BJ (cell line): ENCODE results near the gene MYO15A. TPM values are rescaled to one million over a fixed set of nuclear protein-coding genes. Genes with fewer than 3 reads are reported as not detected.

Experiments used
- CTCF ChIA-PET: fragments of 350-600 bp; formaldehyde crosslinking; extraction: SDS; loops from one replicate; lab custom pipeline; 2021; ENCODE audit warnings: antibody characterized with exemption, inconsistent platforms; lab: Yijun Ruan, JAX
- POLR2A ChIA-PET: fragments of 300-600 bp; sonication (Branson Sonifier 250); formaldehyde crosslinking; extraction: SDS; loops from one replicate; lab custom pipeline; 2021; ENCODE audit warnings: antibody characterized with exemption; lab: Charles Lee
- DNase-seq: peaks from one replicate; pipeline ENCODE4 v3.0.0-alpha.2; 2011; ENCODE audit warnings: low read depth
- H3K27me3 ChIP-seq: 2 replicates; pipeline ENCODE4 v1.6.0; 2011; ENCODE audit warnings: low read length; ENCODE audit not compliant: control insufficient read depth, insufficient read depth
- H3K36me3 ChIP-seq: 2 replicates; pipeline ENCODE4 v1.5.1; 2011; ENCODE audit warnings: low read length; ENCODE audit not compliant: control insufficient read depth, insufficient read depth
- H3K4me3 ChIP-seq: 2 replicates; pipeline ENCODE4 v1.5.1; 2011; ENCODE audit warnings: low read depth, mild to moderate bottlenecking, control low read depth, low read length
- CTCF ChIP-seq: IDR thresholded peaks from 2 replicates; pipeline ENCODE4 v1.5.1; 2011; ENCODE audit warnings: low read depth, mild to moderate bottlenecking, control low read depth, inconsistent platforms, low read length, moderate library complexity; ENCODE audit not compliant: insufficient read depth
- polyA plus RNA-seq: library from polyadenylated mRNA; depleted of rRNA; stranded (reverse); fragments of >200 nt; gene quantifications from 2 replicates; pipeline ENCODE4 v1.2.3, GENCODE V29; 2011

Gene MYO15A
- polyA plus RNA-seq, 1 experiment: 1.0 TPM

GRCh38 chr17:18120461-18121017 is 12.0 kb downstream of the MYO15A start:
- ChIA-PET POLR2A (no interaction called here), CTCF (interaction anchor here (1.1 kb wide), 1 partner anchor 21 kb away, joined by 3 read pairs; no protein-coding TSS in a partner anchor)
- no peak for TF ChIP-seq CTCF
- H3K36me3 ChIP-seq: no peaks in the 10 kb centered on the region
- no peaks in the 10 kb centered on the region for H3K27me3 ChIP-seq
- no peak overlapping the region for H3K4me3 ChIP-seq
- no peak for DNase-seq

GRCh38 chr17:18121144-18121910 is 12.8 kb downstream of the MYO15A start:
- ChIA-PET CTCF (interaction anchor here (1.1 kb wide), 1 partner anchor 21 kb away, joined by 3 read pairs; no protein-coding TSS in a partner anchor), POLR2A (no interaction called here)
- no peaks in the 10 kb centered on the region for H3K36me3 ChIP-seq
- H3K4me3 ChIP-seq: no peak overlapping the region
- H3K27me3 ChIP-seq: no peaks in the 10 kb centered on the region; the same call in 1 of the 2 replicates
- TF ChIP-seq CTCF: no peak
- no peak for DNase-seq

- no peak for TF ChIP-seq CTCF
- H3K36me3 ChIP-seq: no peaks in the 10 kb centered on the region
- CTCF ChIA-PET: interaction anchor here (0.9 kb wide), 1 partner anchor 17 kb away, joined by 3 read pairs; no protein-coding TSS in a partner anchor
- peaks cover 2% of the 10 kb centered on the region; the same call in 1 of the 2 replicates for H3K27me3 ChIP-seq
- POLR2A ChIA-PET: no interaction called here
- no peak for DNase-seq
- H3K4me3 ChIP-seq: no peak overlapping the region
Observed at GRCh38 chr17:18122990-18123753, 14.6 kb downstream of the MYO15A start.

GRCh38 chr17:18124345-18125126 is 16.0 kb downstream of the MYO15A start:
- no peak overlapping the region for H3K4me3 ChIP-seq
- CTCF ChIA-PET: interaction anchor here (0.9 kb wide), 1 partner anchor 16 kb away, joined by 3 read pairs; no protein-coding TSS in a partner anchor
- POLR2A ChIA-PET: no interaction called here
- H3K36me3 ChIP-seq: no peaks in the 10 kb centered on the region
- DNase-seq: no peak
- no peak for TF ChIP-seq CTCF
- H3K27me3 ChIP-seq: peaks cover 3% of the 10 kb centered on the region
